HL-60 (cell line): ENCODE data around the gene BGN.

Source experiments
- CTCF ChIP-seq: IDR thresholded peaks from one replicate; pipeline ENCODE4 v1.5.1; 2011; ENCODE audit warnings: low read length, control low read depth, inconsistent platforms; ENCODE audit not compliant: insufficient read depth
- GABPA ChIP-seq: IDR thresholded peaks from 2 replicates; pipeline ENCODE4 v1.6.1; 2012; ENCODE audit warnings: low read depth
- POLR2AphosphoS5 ChIP-seq: IDR thresholded peaks from 2 replicates; pipeline ENCODE4 v1.6.1; 2012; ENCODE audit warnings: low read depth
- REST ChIP-seq: IDR thresholded peaks from 2 replicates; pipeline ENCODE4 v1.6.1; 2012; ENCODE audit warnings: low read depth; ENCODE audit not compliant: insufficient replicate concordance
- SPI1 ChIP-seq: IDR thresholded peaks from 2 replicates; pipeline ENCODE4 v1.6.1; 2012; ENCODE audit warnings: low read depth, mild to moderate bottlenecking, borderline replicate concordance

DNA sequence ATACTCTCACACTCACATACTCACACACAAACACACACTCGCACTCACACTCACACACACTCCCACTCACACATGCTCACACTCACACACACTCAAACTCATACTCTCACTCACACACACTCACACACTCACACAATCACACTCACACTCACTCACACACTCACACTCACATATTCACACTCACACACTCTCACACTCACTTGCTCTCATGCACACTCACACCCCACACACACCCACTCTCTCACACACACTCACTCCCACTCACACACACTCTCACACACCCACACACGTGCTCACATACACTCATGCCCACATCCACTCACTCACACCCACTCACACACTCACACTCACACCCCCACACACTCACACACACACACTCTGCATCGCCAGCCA, 17.7 kb downstream of the BGN start:
- TF ChIP-seq POLR2AphosphoS5 (no peak), CTCF (no peak), REST (no peak), GABPA (no peak), SPI1 (no peak)
